ENCODE measurements around the gene PDZD7.

GRCh38 chr10:100984672-100985177, 46.2 kb downstream of the PDZD7 start:
- TF ChIP-seq CTCF (IDR thresholded peaks at IDR 0.05 in 2 of 3, conservative IDR thresholded peaks at IDR 0.05 in 1 of 3; ENCODE audit: borderline replicate concordance in 1 of 3, insufficient read depth in 1 of 3, low read depth in 2 of 3, low read length in 2 of 3) (no peak), POLR2AphosphoS5 (IDR thresholded peaks at IDR 0.05; ENCODE audit: low read depth, low read length) (peak; percentile 21; the same call in 1 of the 2 replicates)
